NT2/D1 (cell line): Measurements from ENCODE around the gene SYNPR.

Experiments used
- DNase-seq: peaks from one replicate; pipeline ENCODE4 v3.0.0-alpha.2; 2011; ENCODE audit warnings: low read depth, low spot score
- H3K27me3 ChIP-seq: 2 replicates; pipeline ENCODE4 v1.6.0; 2011; ENCODE audit warnings: mild to moderate bottlenecking; ENCODE audit not compliant: insufficient read length, insufficient read depth
- H3K36me3 ChIP-seq: 2 replicates; pipeline ENCODE4 v1.6.1; 2011; ENCODE audit warnings: mild to moderate bottlenecking, low read length, mixed read lengths; ENCODE audit not compliant: insufficient read depth, insufficient read length
- H3K4me1 ChIP-seq: 2 replicates; pipeline ENCODE4 v1.5.1; 2011; ENCODE audit not compliant: insufficient read depth, insufficient read length
- H3K4me3 ChIP-seq: 2 replicates; pipeline ENCODE4 v1.5.1; 2011; ENCODE audit warnings: low read depth; ENCODE audit not compliant: insufficient read length
- H3K9ac ChIP-seq: 2 replicates; pipeline ENCODE4 v1.6.0; 2011; ENCODE audit warnings: low read depth; ENCODE audit not compliant: insufficient read length
- H3K9me3 ChIP-seq: 2 replicates; pipeline ENCODE4 v1.5.1; 2011; ENCODE audit warnings: mild to moderate bottlenecking, low read length; ENCODE audit not compliant: insufficient read depth
- SUZ12 ChIP-seq: IDR thresholded peaks from 2 replicates; pipeline ENCODE4 v1.6.1; 2011; ENCODE audit not compliant: insufficient read length, insufficient read depth; ENCODE audit errors: extremely low read depth
- YY1 ChIP-seq: IDR thresholded peaks from 2 replicates; pipeline ENCODE4 v1.6.1; 2011; ENCODE audit not compliant: insufficient read length, insufficient read depth
- ZNF274 ChIP-seq: IDR thresholded peaks from 2 replicates; pipeline ENCODE4 v1.6.1; 2011; ENCODE audit warnings: mild to moderate bottlenecking, low read depth, low read length

The SYNPR gene

DNA sequence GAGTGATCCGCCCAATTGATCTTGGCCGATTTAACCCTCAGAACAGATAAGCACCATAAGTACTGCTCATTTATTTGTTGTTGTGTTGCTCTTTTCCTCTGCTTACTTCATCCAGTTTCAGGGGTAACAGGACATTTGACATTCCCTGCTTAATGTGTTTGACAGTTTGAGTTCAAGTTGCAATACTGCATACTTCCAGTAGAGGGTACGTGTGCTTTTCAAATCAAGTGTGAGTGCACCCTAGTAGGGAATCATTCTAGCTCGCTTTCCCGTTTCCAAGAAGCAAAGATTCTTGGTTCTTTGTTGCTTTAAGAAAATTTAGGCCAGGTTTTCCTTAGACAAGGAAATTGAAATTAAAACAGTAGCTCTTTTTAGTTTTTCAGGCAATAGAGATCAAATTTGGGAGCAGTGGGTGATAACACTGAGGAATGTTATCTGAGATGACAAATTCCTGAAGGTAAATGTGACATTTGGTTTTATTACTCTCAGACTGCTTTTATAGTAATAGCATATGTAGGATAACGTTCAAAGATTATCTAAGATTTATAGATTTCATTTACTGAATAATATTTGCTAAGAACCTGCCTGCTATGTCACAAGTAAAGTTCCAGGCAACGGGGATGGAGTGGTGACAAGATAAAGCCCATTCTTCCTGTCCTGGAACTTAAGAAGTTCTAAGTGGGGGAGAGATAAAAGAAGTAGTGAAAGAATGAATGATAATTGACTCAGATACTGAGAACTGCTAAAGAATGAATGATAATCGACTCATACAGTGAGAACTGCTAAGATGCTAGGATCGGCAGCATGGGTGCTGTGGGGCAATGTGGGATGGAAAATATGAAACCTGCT is 73.3 kb downstream of the SYNPR start:
- no peak overlapping the region for H3K4me3 ChIP-seq
- H3K4me1 ChIP-seq: no peaks in the 10 kb centered on the region
- H3K9ac ChIP-seq: no peak overlapping the region
- peak; percentile 54 for DNase-seq
- TF ChIP-seq ZNF274 (no peak), SUZ12 (no peak), YY1 (no peak)
- H3K27me3 ChIP-seq: no peaks in the 10 kb centered on the region
- no peaks in the 10 kb centered on the region for H3K36me3 ChIP-seq
- H3K9me3 ChIP-seq: no peaks in the 10 kb centered on the region

DNA sequence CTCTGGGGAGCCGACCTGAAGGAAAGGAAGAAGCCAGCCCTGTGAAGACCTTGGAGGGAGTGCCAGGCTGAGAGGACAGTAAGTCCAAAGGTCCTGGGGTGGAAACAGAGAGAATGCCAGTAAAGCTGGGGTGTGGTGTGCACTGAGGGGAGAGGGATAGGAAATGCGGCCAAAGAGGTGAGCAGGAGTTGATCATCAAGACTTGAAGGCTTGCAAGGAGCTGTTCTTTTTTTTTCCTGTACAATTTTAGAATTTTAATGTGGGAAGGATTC is 73.8 kb downstream of the SYNPR start:
- no peaks in the 10 kb centered on the region for H3K27me3 ChIP-seq
- H3K4me1 ChIP-seq: no peaks in the 10 kb centered on the region
- no peak overlapping the region for H3K4me3 ChIP-seq
- DNase-seq: no peak
- no peak overlapping the region for H3K9ac ChIP-seq
- no peaks in the 10 kb centered on the region for H3K36me3 ChIP-seq
- TF ChIP-seq ZNF274 (no peak), YY1 (no peak), SUZ12 (no peak)
- no peaks in the 10 kb centered on the region for H3K9me3 ChIP-seq

DNA sequence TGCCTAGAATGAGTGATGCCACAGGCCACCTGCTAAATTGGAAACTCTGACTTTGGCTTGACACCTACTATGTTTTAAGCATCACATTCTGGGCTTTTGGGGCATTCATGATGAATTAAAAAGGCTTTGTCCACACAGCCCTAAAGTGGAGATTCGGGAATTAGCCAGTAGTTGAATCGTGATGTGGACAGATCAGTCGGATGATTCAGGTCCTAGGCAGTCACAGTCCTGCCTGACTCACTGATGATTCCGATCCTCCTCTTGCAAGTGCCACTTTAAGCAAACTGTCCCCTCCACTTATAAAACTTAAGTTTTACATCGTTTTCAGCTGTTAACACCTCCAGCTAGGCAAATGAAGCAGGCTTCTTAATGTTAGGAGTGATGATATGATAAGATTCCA is 75.3 kb downstream of the SYNPR start:
- no peak for TF ChIP-seq ZNF274
- no peak for TF ChIP-seq SUZ12
- TF ChIP-seq YY1: no peak
- no peak for DNase-seq
- Histone ChIP-seq H3K9ac (no peak overlapping the region), H3K9me3 (no peaks in the 10 kb centered on the region), H3K4me3 (no peak overlapping the region), H3K4me1 (no peaks in the 10 kb centered on the region), H3K27me3 (no peaks in the 10 kb centered on the region), H3K36me3 (no peaks in the 10 kb centered on the region)

DNA sequence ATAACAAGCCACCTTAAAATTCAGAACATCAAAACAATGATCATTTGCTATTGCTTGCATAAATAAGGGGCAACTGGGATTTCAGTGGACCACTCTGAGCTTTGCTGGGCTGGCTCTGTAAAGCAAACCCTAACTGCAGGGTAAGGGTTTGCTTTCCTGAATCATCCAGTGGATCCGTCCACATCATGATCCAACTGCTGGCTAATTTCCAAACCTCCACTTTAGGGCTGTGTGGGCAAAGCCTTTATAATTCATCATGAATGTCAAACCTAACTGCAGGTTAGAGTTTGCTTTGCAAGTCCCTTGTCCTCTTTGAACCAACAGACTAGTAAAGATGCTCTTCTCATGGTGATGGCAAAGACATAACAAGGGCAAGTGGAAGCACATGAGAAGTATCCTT is 76.1 kb downstream of the SYNPR start:
- DNase-seq: no peak
- Histone ChIP-seq H3K4me1 (no peaks in the 10 kb centered on the region), H3K27me3 (no peaks in the 10 kb centered on the region), H3K9me3 (no peaks in the 10 kb centered on the region), H3K9ac (no peak overlapping the region), H3K36me3 (no peaks in the 10 kb centered on the region), H3K4me3 (no peak overlapping the region)
- TF ChIP-seq YY1: no peak
- no peak for TF ChIP-seq SUZ12
- no peak for TF ChIP-seq ZNF274

DNA sequence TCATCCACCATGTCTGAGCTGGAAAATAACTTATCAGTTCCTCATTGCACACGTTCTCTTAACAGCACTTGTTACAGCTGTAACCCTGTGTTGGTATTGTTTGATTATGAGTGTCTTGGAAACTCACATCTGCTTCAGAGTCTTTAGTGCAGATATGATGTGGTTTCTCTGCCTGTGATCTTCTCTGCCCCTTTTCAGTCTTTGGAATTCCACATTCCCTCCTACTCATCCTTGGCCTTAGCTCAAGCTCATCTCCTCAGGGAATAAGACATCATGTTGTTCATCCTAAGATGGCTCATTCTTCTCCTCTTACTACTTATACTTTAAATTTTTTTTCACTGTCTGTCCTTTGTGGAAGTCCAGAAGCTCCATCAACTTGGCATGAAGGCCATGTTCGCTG is 77.7 kb downstream of the SYNPR start:
- Histone ChIP-seq H3K9ac (no peak overlapping the region), H3K4me3 (no peak overlapping the region), H3K36me3 (no peaks in the 10 kb centered on the region), H3K9me3 (no peaks in the 10 kb centered on the region), H3K4me1 (no peaks in the 10 kb centered on the region), H3K27me3 (no peaks in the 10 kb centered on the region)
- no peak for TF ChIP-seq ZNF274
- DNase-seq: no peak

DNA sequence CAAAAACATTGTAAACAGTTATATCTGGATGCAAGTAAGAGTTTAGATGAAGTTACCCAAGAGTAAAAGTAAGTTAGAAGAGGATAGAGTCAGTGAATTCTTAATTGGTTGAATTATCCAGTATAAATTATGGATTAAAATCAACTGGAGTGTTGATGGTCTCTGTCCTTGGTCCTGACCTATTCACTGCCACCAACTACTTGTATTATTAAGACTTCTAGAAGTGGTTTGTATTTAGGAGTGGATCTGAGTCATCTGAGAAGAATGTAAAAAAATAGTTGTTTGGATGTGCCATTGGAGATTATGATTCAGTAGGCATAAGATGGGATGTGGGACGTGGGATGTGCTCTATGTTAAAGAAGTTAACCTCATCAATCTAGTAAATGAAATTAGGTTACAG is 86.4 kb downstream of the SYNPR start:
- Histone ChIP-seq H3K4me1 (no peaks in the 10 kb centered on the region), H3K9me3 (no peaks in the 10 kb centered on the region), H3K36me3 (no peaks in the 10 kb centered on the region), H3K9ac (no peak overlapping the region), H3K27me3 (no peaks in the 10 kb centered on the region), H3K4me3 (no peak overlapping the region)
- DNase-seq: no peak
- no peak for TF ChIP-seq YY1
- TF ChIP-seq ZNF274: no peak
- TF ChIP-seq SUZ12: no peak

DNA sequence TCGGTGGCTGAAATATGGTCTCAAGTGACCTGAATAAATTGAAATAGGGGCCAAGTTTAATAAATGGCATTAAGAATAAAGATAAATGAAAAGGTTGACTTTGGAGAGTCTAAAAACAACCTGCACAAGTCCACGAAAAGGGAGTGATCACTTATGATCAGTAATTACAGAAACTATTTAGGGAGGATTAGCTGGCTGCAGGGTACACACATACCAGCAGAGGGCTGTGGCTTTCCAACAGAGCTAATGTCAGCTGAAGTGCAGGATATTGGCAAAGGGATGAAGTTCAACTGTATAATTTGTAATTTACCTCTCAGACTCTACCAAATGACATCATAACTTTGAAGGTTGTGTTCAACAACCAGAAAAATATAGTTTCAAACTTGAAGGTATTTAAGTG is 86.8 kb downstream of the SYNPR start:
- no peak overlapping the region for H3K9ac ChIP-seq
- H3K4me1 ChIP-seq: no peaks in the 10 kb centered on the region
- TF ChIP-seq ZNF274 (no peak), YY1 (no peak), SUZ12 (no peak)
- DNase-seq: no peak
- H3K36me3 ChIP-seq: no peaks in the 10 kb centered on the region
- H3K9me3 ChIP-seq: no peaks in the 10 kb centered on the region
- no peaks in the 10 kb centered on the region for H3K27me3 ChIP-seq
- H3K4me3 ChIP-seq: no peak overlapping the region

- Histone ChIP-seq H3K36me3 (no peaks in the 10 kb centered on the region), H3K9me3 (no peaks in the 10 kb centered on the region), H3K27me3 (no peaks in the 10 kb centered on the region), H3K9ac (no peak overlapping the region), H3K4me3 (no peak overlapping the region), H3K4me1 (no peaks in the 10 kb centered on the region)
- DNase-seq: no peak
- no peak for TF ChIP-seq SUZ12
- TF ChIP-seq ZNF274: no peak
- TF ChIP-seq YY1: no peak
Observed at GRCh38 chr3:63365671-63366070, 87.6 kb downstream of the SYNPR start.
